HG03108 (cell line): ENCODE data around the gene SERPINE1.
A peak's percentile ranks its signal among the peaks of the same experiment; 100 is the strongest.
"Not testable (repeated sequence)": the region's sequence is repeated elsewhere in the genome, so short reads cannot be mapped to it uniquely, and the experiment has no call there.

Source experiments
- ATAC-seq: cut with Tn5 transposase; IDR thresholded peaks from one replicate; pipeline ENCODE4 v1.9.1; 2021; ENCODE audit warnings: moderate library complexity; ENCODE audit not compliant: unreplicated experiment

The SERPINE1 gene

GRCh38 chr7:101121991-101122932, 4.6 kb upstream of the SERPINE1 start:
- no peak for ATAC-seq

- no peak for ATAC-seq
Measured at GRCh38 chr7:101122933-101123702, 3.8 kb upstream of the SERPINE1 start.

GRCh38 chr7:101123703-101124068, 3.2 kb upstream of the SERPINE1 start:
- ATAC-seq: no peak

- no peak for ATAC-seq
Measured at GRCh38 chr7:101124376-101125056, 2.4 kb upstream of the SERPINE1 start.

- peak; percentile 53 for ATAC-seq
Measured at GRCh38 chr7:101125989-101126650, 784 bp upstream of the SERPINE1 start.

- no peak for ATAC-seq
Measured at GRCh38 chr7:101127460-101128039, 646 bp downstream of the SERPINE1 start.

GRCh38 chr7:101128040-101128834, 1.3 kb downstream of the SERPINE1 start:
- ATAC-seq: no peak

- no peak for ATAC-seq
Measured at GRCh38 chr7:101129603-101130117, 2.8 kb downstream of the SERPINE1 start.

- not testable (repeated sequence) for ATAC-seq
Measured at GRCh38 chr7:101132626-101133600, 6.0 kb downstream of the SERPINE1 start.

GRCh38 chr7:101133621-101134398, 6.9 kb downstream of the SERPINE1 start:
- no peak for ATAC-seq

GRCh38 chr7:101134399-101134980, 7.6 kb downstream of the SERPINE1 start:
- no peak for ATAC-seq

GRCh38 chr7:101137651-101138212, 10.8 kb downstream of the SERPINE1 start:
- ATAC-seq: no peak

GRCh38 chr7:101138213-101138870, 11.4 kb downstream of the SERPINE1 start:
- ATAC-seq: peak; percentile 65

GRCh38 chr7:101140339-101140699, 13.4 kb downstream of the SERPINE1 start:
- no peak for ATAC-seq

- no peak for ATAC-seq
Measured at GRCh38 chr7:101140746-101141382, 14.0 kb downstream of the SERPINE1 start.
